ENCODE measurements around the gene MAN2A2. TPM values are rescaled to one million over a fixed set of nuclear protein-coding genes. Genes with fewer than 3 reads are reported as not detected.

Gene MAN2A2
- total and polyA plus RNA-seq, 9 of the 15 experiments (the other 6 are each of a cell fraction or from before 2014, with no cell fraction given), result 7.3 to 151 (median 43.4) TPM

GRCh38 chr15:90954712-90955623, 51.9 kb downstream of the MAN2A2 start, which contains the start of gene RCCD1 (continued):
- no peak for TF ChIP-seq CEBPZ (IDR thresholded peaks at IDR 0.05; ENCODE audit: borderline replicate concordance, low read depth, low read length)
- TF ChIP-seq SAP30 (IDR thresholded peaks at IDR 0.05; ENCODE audit: borderline replicate concordance, insufficient read depth, low read depth, low read length, poor library complexity, severe bottlenecking), result peak; percentile 96
- peak; percentile 99 for TF ChIP-seq USF2 (CRISPR knock-in tag; IDR thresholded peaks at IDR 0.05)
- no peak for TF ChIP-seq RBM17 (IDR thresholded peaks at IDR 0.05; ENCODE audit: borderline replicate concordance, low read depth, low read length)
- TF ChIP-seq ATF4 (CRISPR knock-in tag; IDR thresholded peaks at IDR 0.05), result 0 out of 2 replicates have a peak, but pooled peaks have one; percentile 19
- no peak for TF ChIP-seq MCM7 (IDR thresholded peaks at IDR 0.05)
- TF ChIP-seq POLR2B (IDR thresholded peaks at IDR 0.05; ENCODE audit: low read depth, partially characterized antibody), result peak; percentile 65
- TF ChIP-seq DPF2 (IDR thresholded peaks at IDR 0.05), result peak; percentile 10; the same call in 1 of the 2 replicates
- peak; percentile 91 for TF ChIP-seq NFYB (IDR thresholded peaks at IDR 0.05; ENCODE audit: extremely low read depth, insufficient read length)
- TF ChIP-seq ELF1 (tag; IDR thresholded peaks at IDR 0.05), result peak; percentile 87
- peak; percentile 87 for TF ChIP-seq ZNF592 (IDR thresholded peaks at IDR 0.05)
- TF ChIP-seq MTA1 (IDR thresholded peaks at IDR 0.05; ENCODE audit: borderline replicate concordance), result no peak
